8988T (cell line): Measurements from ENCODE around the gene AMPD2.
A peak's percentile ranks its signal among the peaks of the same experiment; 100 is the strongest.

Experiments used
- DNase-seq: peaks from one replicate; pipeline ENCODE4 v3.0.0; 2011

Gene AMPD2

DNA sequence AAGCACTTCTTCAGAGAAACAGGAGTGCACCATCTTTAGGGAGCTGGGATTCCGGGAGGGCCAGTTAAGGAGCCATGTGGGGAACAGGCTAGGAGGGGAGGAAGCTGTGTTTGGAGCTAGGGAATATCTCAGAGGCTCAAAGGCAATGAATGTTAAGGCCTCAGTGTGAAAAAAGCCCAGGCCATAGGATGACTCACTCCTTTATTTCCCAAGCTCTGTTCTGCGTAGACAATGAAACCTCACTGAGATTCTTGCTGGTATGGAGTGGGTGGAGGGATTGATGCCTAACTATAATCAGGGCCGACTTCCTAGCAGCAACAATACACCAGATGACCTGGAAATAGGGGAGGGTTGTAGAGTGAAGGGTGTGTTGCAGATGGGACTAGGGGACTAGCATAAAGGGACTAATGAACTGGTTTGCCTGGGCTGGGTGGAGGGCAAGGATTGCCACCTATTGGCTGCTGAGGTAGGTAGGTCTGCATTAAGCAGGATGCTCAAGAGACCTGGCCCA lies 2.3 kb upstream of the AMPD2 start:
- DNase-seq: no peak

DNA sequence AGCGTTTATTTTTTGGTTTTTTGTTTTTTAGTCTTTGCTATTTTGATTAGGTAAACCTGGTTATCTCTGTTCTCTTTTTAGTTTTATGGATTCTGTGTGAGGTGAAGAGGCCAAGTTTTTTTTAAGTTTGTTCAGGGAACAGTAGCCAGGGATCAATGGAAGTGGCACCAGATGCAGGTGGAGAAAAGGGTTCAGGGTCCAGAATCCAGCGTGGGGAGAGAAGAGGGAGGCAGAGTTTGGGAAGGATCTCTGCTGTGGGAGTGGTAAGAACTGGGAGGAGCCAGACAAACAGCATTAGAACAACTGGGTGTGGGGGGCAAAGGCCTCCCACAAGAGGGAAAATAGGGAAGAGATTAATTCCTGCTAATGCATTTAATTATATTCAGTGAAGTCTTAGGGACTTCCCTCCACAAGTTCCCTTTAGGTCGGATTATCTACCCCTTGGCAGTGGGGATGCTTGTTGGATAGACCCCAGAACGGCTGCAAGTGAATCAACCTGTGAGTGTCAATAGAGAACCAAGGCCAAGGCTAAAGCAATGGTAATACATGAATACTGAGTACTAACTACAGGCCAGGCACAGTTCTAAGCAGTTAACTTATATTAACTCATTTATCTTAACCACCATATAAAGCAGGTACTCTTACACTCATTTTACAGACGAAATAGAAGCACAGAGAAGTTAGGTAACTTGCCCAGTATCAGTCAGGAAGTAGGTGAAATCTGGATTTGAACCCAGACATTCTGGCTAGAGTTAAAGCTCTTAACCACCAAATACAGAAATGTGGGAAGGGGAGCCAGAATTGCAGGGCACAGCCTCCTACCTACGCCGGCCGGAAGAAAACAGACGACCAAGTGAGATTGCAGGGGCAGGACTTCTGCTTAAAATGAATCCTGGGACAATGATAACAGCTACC lies 719 bp upstream of the AMPD2 start:
- DNase-seq: no peak

DNA sequence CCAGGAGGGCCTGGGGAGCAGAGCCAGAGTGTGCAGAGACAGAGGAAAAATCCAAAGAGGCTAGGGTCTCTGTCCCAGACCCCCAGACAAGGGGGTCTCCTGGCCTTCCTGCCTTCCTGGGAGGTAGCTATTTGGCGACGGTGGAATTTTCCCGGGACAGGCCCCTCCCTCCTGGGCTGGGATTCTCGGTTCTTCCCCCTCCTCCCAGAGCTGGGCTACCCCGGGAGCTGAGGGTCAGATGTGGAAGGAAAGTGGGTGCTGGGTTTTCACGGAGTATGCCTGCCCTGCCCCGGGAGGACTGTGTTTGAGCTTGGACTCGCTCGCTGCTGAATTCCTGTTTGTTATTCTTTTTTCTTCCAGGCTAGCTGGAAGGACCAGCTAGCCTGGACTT lies 759 bp downstream of the AMPD2 start:
- peak; percentile 68 for DNase-seq

DNA sequence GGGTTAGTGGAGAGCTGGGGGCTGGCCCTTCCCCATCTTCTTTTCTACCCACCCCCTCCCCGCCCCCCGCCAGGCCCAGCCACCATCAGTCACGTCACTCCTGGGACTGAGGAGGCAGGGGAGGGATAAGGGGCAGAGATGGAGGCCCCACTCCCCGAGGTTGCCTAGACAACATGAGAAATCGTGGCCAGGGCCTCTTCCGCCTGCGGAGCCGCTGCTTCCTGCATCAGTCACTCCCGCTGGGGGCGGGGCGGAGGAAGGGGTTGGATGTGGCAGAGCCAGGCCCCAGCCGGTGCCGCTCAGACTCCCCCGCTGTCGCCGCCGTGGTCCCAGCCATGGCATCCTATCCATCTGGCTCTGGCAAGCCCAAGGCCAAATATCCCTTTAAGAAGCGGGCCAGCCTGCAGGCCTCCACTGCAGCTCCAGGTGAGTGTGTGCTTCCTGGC lies 1.2 kb downstream of the AMPD2 start:
- DNase-seq: peak; percentile 89

DNA sequence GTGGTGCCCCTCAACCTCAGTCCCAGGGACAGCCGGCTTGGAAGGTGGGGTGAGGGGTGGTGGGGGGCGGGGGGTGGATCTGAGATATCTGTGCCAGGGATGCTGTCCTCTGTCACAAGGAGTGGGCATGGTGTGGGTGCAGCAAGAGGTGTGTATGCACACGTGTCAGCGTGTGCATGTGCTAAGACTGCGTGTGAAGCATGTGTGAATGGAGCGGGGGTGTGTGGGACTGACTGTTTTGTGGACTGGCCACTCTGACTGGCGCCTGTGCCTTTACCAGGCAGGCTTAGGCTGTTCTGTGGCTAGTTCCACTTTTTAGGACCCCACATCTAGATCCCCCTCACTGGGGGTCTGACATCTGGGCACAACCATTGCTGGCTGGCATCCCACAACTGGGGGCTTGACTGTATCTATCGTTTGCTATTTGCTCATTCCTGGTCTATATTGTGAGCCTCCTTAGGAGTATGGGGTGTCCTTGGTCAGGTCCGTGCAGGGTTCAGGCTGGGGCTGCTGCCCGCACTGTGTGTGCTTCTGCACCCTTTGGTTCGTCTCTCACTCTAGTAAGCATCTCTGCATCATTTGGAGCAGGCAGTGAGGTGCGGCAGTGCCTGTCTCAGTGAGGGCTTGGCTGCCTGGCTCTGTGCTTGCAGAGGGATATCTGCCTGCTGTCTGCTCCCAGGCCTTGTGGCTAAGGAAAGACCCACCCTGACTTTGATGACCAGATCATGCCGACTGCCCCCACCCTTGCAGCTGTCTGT lies 1.9 kb downstream of the AMPD2 start:
- peak; percentile 8 for DNase-seq

DNA sequence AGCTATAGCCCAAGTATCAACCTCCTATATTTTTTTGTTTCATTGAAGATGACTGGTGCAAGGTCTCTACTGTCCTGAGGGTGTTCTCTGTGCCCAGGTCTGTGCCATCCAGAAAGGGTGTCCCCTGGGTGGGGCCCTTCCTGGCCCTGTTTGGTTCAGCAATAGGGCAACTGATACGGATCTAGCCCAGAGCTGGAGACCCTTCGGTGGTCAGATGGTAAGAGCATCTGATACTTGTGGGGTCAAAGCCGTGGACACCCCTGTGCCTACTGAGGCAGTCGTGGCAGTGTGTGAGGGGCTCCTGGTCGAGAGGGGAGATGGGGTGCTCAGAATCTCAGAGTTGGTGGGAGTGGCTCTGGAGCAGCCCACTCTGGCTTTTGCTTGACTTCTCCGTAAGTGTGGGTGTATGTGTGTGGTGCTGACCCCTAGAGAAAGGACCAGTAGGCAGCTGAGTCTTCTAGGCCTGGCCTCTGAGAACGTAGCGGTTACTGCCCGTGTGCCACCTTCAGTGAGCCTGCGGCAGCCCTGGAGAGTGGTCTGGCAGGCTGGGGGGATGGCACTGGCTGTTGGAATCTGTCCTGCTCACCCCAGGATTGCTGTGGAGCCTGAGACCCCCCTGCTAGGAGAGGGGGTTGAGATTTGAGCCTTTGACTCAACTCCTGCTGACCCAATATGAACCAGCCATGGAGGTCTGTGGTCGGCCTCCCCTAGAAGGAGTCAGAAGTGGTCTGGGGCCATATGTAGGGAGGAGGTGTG lies 2.7 kb downstream of the AMPD2 start:
- no peak for DNase-seq

DNA sequence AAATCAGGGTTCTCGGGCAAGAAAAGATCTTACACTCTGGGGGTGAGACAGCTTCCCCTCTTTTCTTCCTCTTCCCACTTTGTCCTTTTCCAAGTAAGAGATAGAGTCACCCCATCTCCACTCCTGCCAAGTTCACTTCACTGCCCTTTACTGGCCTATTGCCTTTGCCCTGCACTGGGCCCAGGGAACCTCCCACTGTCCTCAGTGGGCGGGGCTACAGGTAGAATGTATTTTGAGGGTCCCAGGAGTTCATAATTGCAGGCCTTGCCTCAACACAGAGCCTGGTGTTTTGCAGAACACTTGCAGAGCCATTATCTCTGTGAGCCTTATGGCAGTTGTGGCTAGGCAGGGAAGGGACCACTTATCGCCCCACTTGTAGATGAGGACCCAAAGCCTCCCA lies 3.3 kb downstream of the AMPD2 start:
- peak; percentile 7 for DNase-seq

DNA sequence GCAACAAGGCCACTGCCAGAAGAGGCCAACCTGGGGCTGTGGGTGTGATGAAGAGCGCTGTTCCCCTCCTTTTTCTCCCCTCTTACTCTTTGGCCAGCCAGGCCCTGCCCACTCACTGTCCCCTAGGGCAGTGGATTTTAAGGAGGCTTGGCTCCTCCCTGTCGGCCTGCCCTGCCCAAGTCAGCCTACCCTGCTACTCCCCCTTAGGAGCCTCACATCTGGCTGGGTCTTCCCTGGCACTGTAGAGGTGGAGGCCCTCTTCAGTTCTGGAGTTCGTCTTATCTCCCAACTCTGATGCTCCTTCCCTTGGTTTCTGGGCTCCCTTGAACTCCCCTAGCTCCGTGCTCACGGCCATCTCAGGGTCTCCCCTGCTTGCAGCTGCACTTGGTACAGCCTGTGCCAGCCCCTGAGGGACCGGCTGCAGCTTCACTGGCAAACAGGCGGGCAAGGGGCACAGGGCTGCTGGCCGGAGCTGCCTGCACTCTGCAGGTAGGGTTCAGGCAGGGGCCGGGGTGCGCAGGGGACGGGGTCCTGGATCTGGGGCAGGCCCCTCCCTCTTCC lies 4.0 kb downstream of the AMPD2 start:
- peak; percentile 15 for DNase-seq

DNA sequence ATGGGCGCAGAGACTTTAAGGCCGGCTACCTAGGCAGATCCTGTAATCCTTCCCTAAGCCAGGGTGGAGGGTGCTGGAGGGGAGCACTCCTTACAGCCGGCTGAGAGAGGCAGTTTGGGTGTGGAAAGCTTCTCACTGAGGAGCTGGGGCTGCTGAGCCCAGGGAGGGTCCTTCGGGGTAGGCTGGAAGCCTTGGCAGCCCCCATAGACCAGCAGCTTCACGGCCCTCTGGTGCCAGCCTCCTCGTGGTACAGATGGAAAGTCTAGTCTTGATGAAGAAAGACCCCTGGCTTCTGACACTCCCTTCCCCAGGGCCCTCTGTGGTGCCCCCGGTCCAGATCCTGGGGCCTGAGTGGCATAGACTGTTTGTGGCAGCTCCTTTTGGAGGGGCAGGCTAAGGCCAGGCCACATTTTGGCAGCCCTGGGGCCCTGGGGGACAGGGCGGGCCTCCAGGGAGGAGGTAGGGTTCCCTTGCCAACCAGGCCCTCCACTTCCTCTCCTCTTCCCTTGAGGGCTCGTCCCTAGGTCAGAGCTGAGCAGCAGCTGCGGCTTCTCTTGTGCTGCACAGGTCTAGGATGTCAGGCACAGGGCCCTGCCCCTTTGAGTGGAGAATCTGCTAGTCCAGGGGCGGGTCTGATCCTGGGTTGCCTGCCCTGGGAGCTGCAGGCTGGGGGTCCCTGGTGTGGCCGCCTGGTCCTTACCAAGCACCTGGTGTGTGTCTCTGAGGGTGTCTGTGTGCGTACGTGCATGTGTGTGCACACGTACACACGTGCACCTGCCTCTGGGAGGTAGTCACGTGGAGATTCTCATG lies 4.8 kb downstream of the AMPD2 start:
- DNase-seq: peak; percentile 17

DNA sequence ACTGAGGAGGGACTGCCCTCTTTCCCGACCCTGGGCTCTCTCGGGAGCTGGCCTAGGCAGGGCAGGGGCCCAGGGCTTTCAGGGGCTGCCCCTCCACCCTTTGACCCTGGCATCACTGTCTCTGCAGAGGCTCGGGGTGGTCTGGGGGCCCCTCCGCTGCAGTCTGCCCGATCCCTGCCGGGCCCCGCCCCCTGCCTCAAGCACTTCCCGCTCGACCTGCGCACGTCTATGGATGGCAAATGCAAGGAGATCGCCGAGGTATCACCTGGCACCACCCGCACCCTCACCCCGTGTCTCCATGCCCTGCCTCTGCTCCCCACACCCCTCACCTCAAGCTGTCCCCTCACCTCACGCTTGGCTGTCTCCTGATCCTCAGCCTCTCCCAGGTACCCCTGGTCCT lies 5.5 kb downstream of the AMPD2 start:
- peak; percentile 6 for DNase-seq

DNA sequence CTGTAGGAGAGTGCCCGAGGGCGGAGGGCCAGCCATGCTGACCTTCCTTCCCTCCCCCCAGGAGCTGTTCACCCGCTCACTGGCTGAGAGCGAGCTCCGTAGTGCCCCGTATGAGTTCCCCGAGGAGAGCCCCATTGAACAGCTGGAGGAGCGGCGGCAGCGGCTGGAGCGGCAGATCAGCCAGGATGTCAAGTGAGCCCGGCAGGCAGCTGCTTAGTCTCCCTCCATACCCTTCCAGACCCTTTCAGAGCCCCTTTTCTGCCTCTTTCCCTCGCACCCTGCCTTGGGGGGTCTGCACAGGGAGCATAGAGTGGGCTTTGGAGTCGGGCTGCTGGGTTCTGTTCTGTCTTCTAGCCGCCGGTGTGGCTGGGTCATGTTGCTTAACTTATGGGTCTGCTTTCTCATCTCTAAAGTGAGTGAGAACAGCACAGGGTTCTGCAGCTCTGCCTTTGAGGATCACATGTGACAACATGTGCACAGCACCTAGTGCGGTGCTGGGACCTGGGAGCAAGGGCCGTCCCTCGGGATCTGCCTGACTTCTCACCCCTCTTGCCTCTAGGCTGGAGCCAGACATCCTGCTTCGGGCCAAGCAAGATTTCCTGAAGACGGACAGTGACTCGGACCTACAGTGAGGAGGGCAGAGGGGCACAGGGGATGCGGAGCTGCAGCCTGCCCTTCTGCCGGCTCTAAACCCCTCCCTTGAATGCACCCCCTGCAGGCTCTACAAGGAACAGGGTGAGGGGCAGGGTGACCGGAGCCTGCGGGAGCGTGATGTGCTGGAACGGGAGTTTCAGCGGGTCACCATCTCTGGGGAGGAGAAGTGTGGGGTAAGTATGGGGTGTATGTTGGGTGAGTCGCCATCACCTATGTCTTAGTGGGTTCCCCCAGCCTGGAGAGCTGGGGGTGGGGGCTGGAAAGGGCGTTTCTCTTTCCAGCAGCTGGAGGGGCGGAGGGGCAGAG lies 6.2 kb downstream of the AMPD2 start:
- no peak for DNase-seq

DNA sequence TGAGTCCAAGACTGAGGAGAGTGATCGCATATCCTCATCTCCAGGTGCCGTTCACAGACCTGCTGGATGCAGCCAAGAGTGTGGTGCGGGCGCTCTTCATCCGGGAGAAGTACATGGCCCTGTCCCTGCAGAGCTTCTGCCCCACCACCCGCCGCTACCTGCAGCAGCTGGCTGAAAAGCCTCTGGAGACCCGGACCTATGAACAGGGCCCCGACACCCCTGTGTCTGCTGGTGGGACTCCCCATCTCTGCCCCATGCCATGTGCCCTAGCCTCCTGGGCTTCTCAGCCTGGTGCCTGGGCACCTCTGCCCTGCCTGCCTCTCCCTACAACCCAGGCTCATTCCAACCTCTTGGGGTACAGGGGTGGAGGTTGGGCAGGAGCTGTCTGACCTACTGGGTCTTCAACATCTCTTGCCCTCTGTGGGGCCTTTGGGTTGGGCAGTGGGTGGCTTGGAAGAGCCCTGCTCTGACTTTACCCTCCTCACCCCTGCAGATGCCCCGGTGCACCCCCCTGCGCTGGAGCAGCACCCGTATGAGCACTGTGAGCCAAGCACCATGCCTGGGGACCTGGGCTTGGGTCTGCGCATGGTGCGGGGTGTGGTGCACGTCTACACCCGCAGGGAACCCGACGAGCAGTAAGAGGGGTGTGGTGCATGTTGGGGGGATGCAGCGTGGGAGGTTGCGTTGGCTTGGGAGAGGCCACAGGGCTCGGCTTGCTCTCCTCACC lies 7.2 kb downstream of the AMPD2 start:
- no peak for DNase-seq

DNA sequence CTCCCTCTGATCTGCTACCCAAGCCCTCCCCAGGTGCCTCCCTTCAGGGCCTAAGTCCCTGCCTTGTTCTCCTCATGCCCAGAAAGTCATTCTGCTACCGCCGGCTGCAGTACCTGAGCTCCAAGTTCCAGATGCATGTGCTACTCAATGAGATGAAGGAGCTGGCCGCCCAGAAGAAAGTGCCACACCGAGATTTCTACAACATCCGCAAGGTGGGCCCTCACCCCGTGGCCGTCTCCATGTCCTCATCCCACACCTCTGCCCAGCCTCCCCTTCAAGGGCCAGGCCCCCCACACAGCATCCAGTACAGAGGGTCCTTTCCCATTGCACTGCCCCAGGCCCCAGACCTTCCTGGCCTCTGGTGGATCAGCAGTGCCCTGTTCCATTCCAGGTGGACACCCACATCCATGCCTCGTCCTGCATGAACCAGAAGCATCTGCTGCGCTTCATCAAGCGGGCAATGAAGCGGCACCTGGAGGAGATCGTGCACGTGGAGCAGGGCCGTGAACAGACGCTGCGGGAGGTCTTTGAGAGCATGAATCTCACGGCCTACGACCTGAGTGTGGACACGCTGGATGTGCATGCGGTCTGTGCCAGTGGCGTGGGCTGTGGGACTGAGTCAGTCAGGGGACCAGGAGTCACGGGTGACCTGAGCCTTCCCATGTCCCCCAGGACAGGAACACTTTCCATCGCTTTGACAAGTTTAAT lies 8.2 kb downstream of the AMPD2 start:
- no peak for DNase-seq

DNA sequence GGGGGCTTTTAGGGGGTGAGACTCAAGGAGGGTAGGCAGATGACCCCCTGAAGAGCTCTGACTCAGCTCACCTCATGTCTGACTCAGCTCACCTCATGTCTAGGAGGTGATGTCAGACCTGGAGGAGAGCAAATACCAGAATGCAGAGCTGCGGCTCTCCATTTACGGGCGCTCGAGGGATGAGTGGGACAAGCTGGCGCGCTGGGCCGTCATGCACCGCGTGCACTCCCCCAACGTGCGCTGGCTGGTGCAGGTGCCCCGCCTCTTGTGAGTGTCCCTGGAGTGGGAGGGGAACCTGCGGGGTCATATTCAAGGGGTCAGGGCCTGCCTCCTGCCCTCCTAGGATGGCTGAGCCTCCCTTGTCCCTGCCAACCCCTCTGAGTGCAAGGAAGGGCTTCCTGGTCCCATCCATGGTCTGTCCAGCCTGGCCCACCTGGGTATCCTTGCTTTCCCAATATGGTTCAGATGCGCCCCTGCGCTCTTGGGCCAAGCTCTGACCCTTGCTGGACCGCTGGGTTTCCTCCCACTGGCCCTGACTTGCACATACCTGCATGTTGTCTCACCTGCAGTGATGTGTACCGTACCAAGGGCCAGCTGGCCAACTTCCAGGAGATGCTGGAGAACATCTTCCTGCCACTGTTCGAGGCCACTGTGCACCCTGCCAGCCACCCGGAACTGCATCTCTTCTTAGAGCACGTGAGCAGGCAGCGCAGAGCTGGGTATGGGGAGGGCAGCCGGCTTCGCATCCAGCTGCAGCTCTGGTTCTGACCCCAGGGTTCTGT lies 9.1 kb downstream of the AMPD2 start:
- DNase-seq: no peak

DNA sequence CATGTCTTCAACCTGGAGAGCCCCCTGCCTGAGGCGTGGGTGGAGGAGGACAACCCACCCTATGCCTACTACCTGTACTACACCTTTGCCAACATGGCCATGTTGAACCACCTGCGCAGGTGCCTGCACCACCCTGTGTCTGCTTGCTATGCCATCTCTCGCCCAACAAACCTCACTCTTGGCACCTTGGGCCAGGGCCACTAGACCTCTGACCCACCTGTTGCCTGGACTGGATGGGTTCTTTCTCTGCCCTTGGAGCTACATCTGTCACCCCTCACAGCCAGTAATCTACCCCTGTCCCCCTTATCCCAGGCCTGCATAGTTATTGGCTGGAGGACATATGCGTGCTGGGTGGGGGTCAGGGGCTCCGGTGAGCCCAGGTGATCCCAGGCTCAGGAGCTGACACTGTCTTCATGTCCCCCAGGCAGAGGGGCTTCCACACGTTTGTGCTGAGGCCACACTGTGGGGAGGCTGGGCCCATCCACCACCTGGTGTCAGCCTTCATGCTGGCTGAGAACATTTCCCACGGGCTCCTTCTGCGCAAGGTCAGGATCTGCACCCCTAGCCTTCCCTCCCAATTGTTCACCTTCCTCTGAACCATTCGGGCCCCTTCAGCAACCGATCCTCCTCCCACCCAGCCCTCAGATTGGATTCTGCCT lies 9.9 kb downstream of the AMPD2 start:
- DNase-seq: no peak

DNA sequence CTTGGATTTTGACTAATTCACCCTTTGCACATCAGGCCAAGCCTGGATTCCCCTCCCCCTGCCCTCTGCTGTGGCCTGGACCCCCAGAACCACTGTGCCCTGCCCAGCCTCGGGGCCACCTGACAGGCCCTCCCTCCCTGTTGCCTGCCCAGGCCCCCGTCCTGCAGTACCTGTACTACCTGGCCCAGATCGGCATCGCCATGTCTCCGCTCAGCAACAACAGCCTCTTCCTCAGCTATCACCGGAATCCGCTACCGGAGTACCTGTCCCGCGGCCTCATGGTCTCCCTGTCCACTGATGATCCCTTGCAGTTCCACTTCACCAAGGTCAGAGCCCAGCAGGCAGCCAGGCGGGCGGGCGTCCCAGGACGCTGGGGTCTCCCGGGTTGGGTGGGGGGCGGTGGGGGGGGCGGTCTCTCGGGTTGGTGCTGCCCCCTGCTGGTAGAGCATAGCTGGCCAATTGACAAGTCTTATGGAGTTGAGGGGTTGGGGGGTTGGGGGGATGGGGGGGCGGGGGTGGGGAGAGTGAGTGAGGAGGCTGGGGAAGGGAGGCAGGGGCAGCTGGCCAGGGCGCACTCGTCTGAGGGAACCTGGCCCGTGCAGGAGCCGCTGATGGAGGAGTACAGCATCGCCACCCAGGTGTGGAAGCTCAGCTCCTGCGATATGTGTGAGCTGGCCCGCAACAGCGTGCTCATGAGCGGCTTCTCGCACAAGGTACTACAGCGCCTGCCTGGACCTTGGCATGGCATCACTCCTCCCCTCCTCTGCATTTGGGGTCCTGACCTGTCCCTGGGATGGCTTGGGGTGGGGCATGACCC lies 10.7 kb downstream of the AMPD2 start:
- no peak for DNase-seq
